GM12878 (cell line): ENCODE measurements around the gene PRKCQ. TPM values are rescaled to one million over a fixed set of nuclear protein-coding genes. Genes with fewer than 3 reads are reported as not detected.

ENCODE experiments used
- ATAC-seq: fragments of 200-7000 bp; cut with Tn5 transposase; 3 replicates; pipeline ENCODE4 v1.9.1; 2020; ENCODE audit warnings: mild to moderate bottlenecking, moderate library complexity
- BruUV-seq: library from RNA; stranded (reverse); fragments of 400-500 nt; replicated peaks from 2 replicates; lab custom pipeline; 2021; lab: Mats Ljungman, UMichigan
- CTCF ChIA-PET: fragments of 300-600 bp; sonication (Branson Sonifier 250); formaldehyde crosslinking; extraction: SDS; loops from one replicate; lab custom pipeline; 2021; ENCODE audit warnings: inconsistent platforms; lab: Yijun Ruan, JAX
- POLR2A ChIA-PET: fragments of 350-600 bp; formaldehyde crosslinking; extraction: SDS; loops from one replicate; lab custom pipeline; 2021; ENCODE audit warnings: inconsistent platforms; lab: Charles Lee
- RAD21 ChIA-PET: fragments of 300-600 bp; sonication (Branson Sonifier 250); formaldehyde crosslinking; loops from one replicate; lab custom pipeline; 2023; ENCODE audit warnings: antibody characterized with exemption; ENCODE audit not compliant: unreplicated experiment; lab: Charles Lee
- SMC1A ChIA-PET: fragments of 300-600 bp; sonication (Branson Sonifier 250); formaldehyde crosslinking; loops from one replicate; lab custom pipeline; 2023; ENCODE audit not compliant: unreplicated experiment, uncharacterized antibody; lab: Charles Lee
- DNase-seq: peaks from one replicate; pipeline ENCODE4 v3.0.0-alpha.2; 2011; ENCODE audit warnings: low read depth, low spot score
- FAIRE-seq: peaks from 3 replicates; lab custom pipeline; 2011; peaks lifted over from hg19 to GRCh38; lab: Jason Lieb, UNC
- H2AFZ ChIP-seq: 2 replicates; pipeline ENCODE4 v1.6.0; 2011; ENCODE audit warnings: low read depth, low read length, control low read depth; ENCODE audit not compliant: control insufficient read depth
- H3K27ac ChIP-seq: 2 replicates; pipeline ENCODE4 v1.5.1; 2011; ENCODE audit warnings: control low read depth; ENCODE audit not compliant: control insufficient read depth, insufficient read depth
- H3K27me3 ChIP-seq, 2 experiments: replicated peaks in 1 of 2; 2 replicates each; pipeline versions ENCODE4 v1.6.0 to v1.6.1; 2011; ENCODE audit warnings: low read length in 1 of 2; ENCODE audit not compliant: control insufficient read depth in 2 of 2, insufficient read depth in 2 of 2
- H3K36me3 ChIP-seq, 2 experiments: 2 replicates each; pipeline ENCODE4 v1.5.1; 2011; ENCODE audit warnings: low read length in 1 of 2; ENCODE audit not compliant: control insufficient read depth in 2 of 2, insufficient read depth in 2 of 2
- H3K4me1 ChIP-seq: 2 replicates; pipeline ENCODE4 v1.6.1; 2011; ENCODE audit warnings: mild to moderate bottlenecking, low read length, moderate library complexity, mixed read lengths; ENCODE audit not compliant: control insufficient read depth, insufficient read depth
- H3K4me2 ChIP-seq: 2 replicates; pipeline ENCODE4 v1.6.0; 2011; ENCODE audit warnings: control low read depth; ENCODE audit not compliant: control insufficient read depth, insufficient read depth
- H3K4me3 ChIP-seq: fragments of 200-600 bp; sonication (generic); 2 replicates; pipeline ENCODE4 v1.5.1; 2016
- H3K79me2 ChIP-seq: 2 replicates; pipeline ENCODE4 v1.6.0; 2011; ENCODE audit warnings: low read length; ENCODE audit not compliant: control insufficient read depth, insufficient read depth
- H3K9ac ChIP-seq: 2 replicates; pipeline ENCODE4 v1.8.0; 2011; ENCODE audit warnings: low read length, control low read depth, mixed read lengths; ENCODE audit not compliant: control insufficient read depth, insufficient read depth
- H3K9me3 ChIP-seq: replicated peaks from 3 replicates; pipeline ENCODE4 v1.5.1; 2011; ENCODE audit warnings: mild to moderate bottlenecking, low read length; ENCODE audit not compliant: control insufficient read depth, insufficient read depth
- H4K20me1 ChIP-seq: 2 replicates; pipeline ENCODE4 v1.6.0; 2011; ENCODE audit not compliant: control insufficient read depth, insufficient read depth
- ATF7 ChIP-seq: fragments of 450-650 bp; IDR thresholded peaks from 2 replicates; pipeline ENCODE4 v1.6.1; 2016; ENCODE audit warnings: low read depth, mild to moderate bottlenecking
- BHLHE40 ChIP-seq, 2 experiments: fragments of 450-650 bp in 1 of 2; IDR thresholded peaks; 2 replicates each; pipeline ENCODE4 v1.6.1; 2011 to 2017; ENCODE audit warnings: low read depth in 2 of 2, borderline replicate concordance in 1 of 2, improper control_type of control experiment in 1 of 2, low read length in 1 of 2, mild to moderate bottlenecking in 1 of 2
- CREB1 ChIP-seq: IDR thresholded peaks from 2 replicates; pipeline ENCODE4 v1.6.1; 2012; ENCODE audit warnings: low read depth, mild to moderate bottlenecking, inconsistent platforms
- EED ChIP-seq: sonication (generic); IDR thresholded peaks from 2 replicates; pipeline ENCODE4 v1.6.1; 2016; ENCODE audit warnings: antibody characterized with exemption, low read depth
- FOXM1 ChIP-seq: IDR thresholded peaks from 2 replicates; pipeline ENCODE4 v1.6.1; 2012; ENCODE audit warnings: low read depth, mild to moderate bottlenecking, inconsistent platforms, low read length, moderate library complexity
- GABPA ChIP-seq: IDR thresholded peaks from 2 replicates; pipeline ENCODE4 v1.6.1; 2014; ENCODE audit warnings: antibody characterized with exemption, low read depth, mild to moderate bottlenecking, inconsistent platforms
- IKZF1 ChIP-seq: fragments of 450-650 bp; conservative IDR thresholded peaks from 2 replicates; pipeline ENCODE4 v1.6.1; 2017; ENCODE audit warnings: antibody characterized with exemption, mild to moderate bottlenecking
- NFIC ChIP-seq: IDR thresholded peaks from 2 replicates; pipeline ENCODE4 v1.6.1; 2012; ENCODE audit warnings: low read depth, mild to moderate bottlenecking, inconsistent platforms, low read length, moderate library complexity
- NFYA ChIP-seq: IDR thresholded peaks from 2 replicates; pipeline ENCODE4 v1.6.1; 2011; ENCODE audit warnings: low read depth, mild to moderate bottlenecking, low read length, improper control_type of control experiment, borderline replicate concordance
- NR2C2 ChIP-seq: IDR thresholded peaks from 2 replicates; pipeline ENCODE4 v1.6.1; 2011; ENCODE audit warnings: borderline replicate concordance, low read depth; ENCODE audit not compliant: control insufficient read depth, insufficient read length
- NRF1 ChIP-seq: conservative IDR thresholded peaks from 2 replicates; pipeline ENCODE4 v1.6.1; 2011; ENCODE audit warnings: mild to moderate bottlenecking, low read depth, low read length, improper control_type of control experiment
- RAD21 ChIP-seq: IDR thresholded peaks from 2 replicates; pipeline ENCODE4 v1.6.1; 2011; ENCODE audit warnings: mild to moderate bottlenecking, low read depth, low read length, moderate library complexity; ENCODE audit not compliant: insufficient read depth
- RBBP5 ChIP-seq: fragments of 200-600 bp; sonication (generic); conservative IDR thresholded peaks from 2 replicates; pipeline ENCODE4 v1.6.1; 2016
- TCF7 ChIP-seq: IDR thresholded peaks from 2 replicates; pipeline ENCODE4 v1.6.1; 2014; ENCODE audit warnings: antibody characterized with exemption, borderline replicate concordance
- ZNF622 ChIP-seq: fragments of 450-650 bp; IDR thresholded peaks from 2 replicates; pipeline ENCODE4 v1.6.1; 2017; ENCODE audit warnings: mild to moderate bottlenecking, inconsistent platforms
- WGBS: methylation state at CpG from one replicate; pipeline ENCODE4 v1.1.6; 2016; ENCODE audit warnings: low lambda C conversion rate; ENCODE audit not compliant: insufficient replicate concordance, insufficient coverage; ENCODE audit errors: missing lambda C conversion rate; 5-methylcytosine and 5-hydroxymethylcytosine counted together
- in situ Hi-C: fragments of 300-500 bp; cut with MboI; formaldehyde crosslinking; loops from 9 replicates; pipeline ENCODE4 v1.14.3; 2018; ENCODE audit warnings: mixed read lengths
- intact Hi-C: fragments of 100-400 bp; cut with micrococcal nuclease; formaldehyde crosslinking; loops from one replicate; pipeline ENCODE4 v1.14.2; 2022; ENCODE audit not compliant: unreplicated experiment
- polyA plus RNA-seq, 11 experiments: library from polyadenylated mRNA; depleted of rRNA in 4 of 11; unstranded in 6 of 11; stranded (reverse) in 5 of 11; fragments of >200 nt; fragmentation: Nextera tagmentation in 4 of 11; fragmentation: Illumina TruSeq in 1 of 11; extraction: Ambion mirVana in 4 of 11; extraction: Trizol in 1 of 11; gene quantifications; 1 replicate in 1 of 11; 2 replicates in 10 of 11; pipeline versions ENCODE4 v1.2.1 to v1.2.3, GENCODE V29; 2011 to 2016; ENCODE audit warnings: inconsistent platforms in 2 of 11, missing spikeins in 2 of 11, low read depth in 1 of 11
- total RNA-seq, 4 experiments: library from RNA; depleted of rRNA in 3 of 4; stranded (reverse); fragments of >200 nt in 3 of 4; fragmentation: Illumina TruSeq in 1 of 4; extraction: Trizol in 1 of 4; gene quantifications; 2 replicates each; pipeline versions ENCODE4 v1.2.1 to v1.2.3, GENCODE V29; 2013 to 2021
- TF ChIP-seq, protein P1 (sequence below): IDR thresholded peaks from 2 replicates; pipeline ENCODE4 v1.6.1; 2011; ENCODE audit warnings: borderline replicate concordance, low read depth, mild to moderate bottlenecking, moderate library complexity, mixed read lengths, low read length; ENCODE audit not compliant: insufficient read depth; ENCODE audit errors: extremely low read length
- TF ChIP-seq, protein P2 (sequence below): fragments of 450-650 bp; IDR thresholded peaks from 2 replicates; pipeline ENCODE4 v1.6.1; 2018; ENCODE audit warnings: mild to moderate bottlenecking, low read depth, moderate library complexity; ENCODE audit not compliant: partially characterized antibody
- TF ChIP-seq, protein P3 (sequence below): IDR thresholded peaks from 2 replicates; pipeline ENCODE4 v1.6.1; 2011; ENCODE audit warnings: borderline replicate concordance, low read depth, mild to moderate bottlenecking, moderate library complexity, low read length; ENCODE audit not compliant: insufficient read depth, poor library complexity, severe bottlenecking

The PRKCQ gene
- total and polyA plus RNA-seq, 10 of the 15 experiments (the other 5 are each of a cell fraction or from before 2014, with no cell fraction given) = 0.26 to 8.9 (median 0.98) TPM

DNA sequence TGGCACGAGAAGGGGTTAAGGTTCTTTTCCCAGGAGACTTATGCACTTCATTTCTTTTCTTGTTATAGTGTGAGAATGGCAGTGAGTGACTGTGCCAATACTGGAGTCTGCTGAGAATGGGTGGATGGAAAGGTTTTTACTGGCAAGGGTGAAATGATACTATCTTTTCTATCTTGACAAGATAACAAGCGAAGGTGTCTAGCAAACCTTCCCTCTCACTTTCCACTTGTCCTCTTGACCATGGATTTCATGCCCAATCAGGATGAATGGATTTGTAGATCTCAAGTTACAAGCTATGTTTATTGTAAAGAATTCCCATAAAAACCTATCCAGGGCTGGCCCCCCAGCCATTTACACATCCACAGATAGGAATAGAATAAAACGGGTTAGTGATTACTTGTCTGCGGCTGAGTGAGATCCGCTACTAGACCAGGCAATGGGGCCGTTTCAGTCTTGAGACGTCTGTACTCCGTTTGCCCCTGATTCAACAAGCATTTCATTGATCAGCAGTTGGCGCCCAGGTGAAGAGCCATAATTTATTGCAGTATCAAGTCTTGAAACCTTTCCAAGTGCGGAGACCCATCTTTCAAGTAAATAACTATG is 152.6 kb downstream of the PRKCQ start:
- Histone ChIP-seq H3K9ac (no peak overlapping the region), H3K4me2 (no peak overlapping the region), H3K36me3 (no peaks in the 10 kb centered on the region; a peak in 1 of 4 replicates), H2AFZ (no peak overlapping the region), H3K79me2 (no peaks in the 10 kb centered on the region), H3K9me3 (no peaks in the 10 kb centered on the region), H3K4me1 (no peaks in the 10 kb centered on the region), H3K4me3 (no peak overlapping the region), H3K27me3 (peaks cover 2 to 3% of the 10 kb centered on the region in 2 experiments; a peak in 3 of 4 replicates), H3K27ac (no peak overlapping the region), H4K20me1 (no peaks in the 10 kb centered on the region)
- intact Hi-C loops = no loop called here
- SMC1A ChIA-PET = no interaction called here
- ATAC-seq (no peak), FAIRE-seq (no peak), DNase-seq (no peak)
- in situ Hi-C loops = loop anchor here (5.0 to 25.0 kb wide), 2 partner anchors 245 to 435 kb away; no protein-coding TSS in a partner anchor
- RAD21 ChIA-PET = no interaction called here
- CTCF ChIA-PET = interaction anchor here (0.6 to 1.5 kb wide), 3 partner anchors 26 to 240 kb away, joined by 3 to 4 read pairs (median 3); no protein-coding TSS in a partner anchor
- POLR2A ChIA-PET = no interaction called here
- no TSS peak for BruUV-seq
- 24% methylated on average over 10 of the region's 10 CpGs for WGBS
- TF ChIP-seq RBBP5 = no peak
- TF ChIP-seq IKZF1 = no peak
- no peak for TF ChIP-seq EED
- TF ChIP-seq, protein P1, sequence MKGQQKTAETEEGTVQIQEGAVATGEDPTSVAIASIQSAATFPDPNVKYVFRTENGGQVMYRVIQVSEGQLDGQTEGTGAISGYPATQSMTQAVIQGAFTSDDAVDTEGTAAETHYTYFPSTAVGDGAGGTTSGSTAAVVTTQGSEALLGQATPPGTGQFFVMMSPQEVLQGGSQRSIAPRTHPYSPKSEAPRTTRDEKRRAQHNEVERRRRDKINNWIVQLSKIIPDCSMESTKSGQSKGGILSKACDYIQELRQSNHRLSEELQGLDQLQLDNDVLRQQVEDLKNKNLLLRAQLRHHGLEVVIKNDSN = no peak
- TF ChIP-seq NRF1 = no peak
- no peak for TF ChIP-seq TCF7
- no peak for TF ChIP-seq FOXM1
- no peak for TF ChIP-seq NFYA
- TF ChIP-seq, protein P2, sequence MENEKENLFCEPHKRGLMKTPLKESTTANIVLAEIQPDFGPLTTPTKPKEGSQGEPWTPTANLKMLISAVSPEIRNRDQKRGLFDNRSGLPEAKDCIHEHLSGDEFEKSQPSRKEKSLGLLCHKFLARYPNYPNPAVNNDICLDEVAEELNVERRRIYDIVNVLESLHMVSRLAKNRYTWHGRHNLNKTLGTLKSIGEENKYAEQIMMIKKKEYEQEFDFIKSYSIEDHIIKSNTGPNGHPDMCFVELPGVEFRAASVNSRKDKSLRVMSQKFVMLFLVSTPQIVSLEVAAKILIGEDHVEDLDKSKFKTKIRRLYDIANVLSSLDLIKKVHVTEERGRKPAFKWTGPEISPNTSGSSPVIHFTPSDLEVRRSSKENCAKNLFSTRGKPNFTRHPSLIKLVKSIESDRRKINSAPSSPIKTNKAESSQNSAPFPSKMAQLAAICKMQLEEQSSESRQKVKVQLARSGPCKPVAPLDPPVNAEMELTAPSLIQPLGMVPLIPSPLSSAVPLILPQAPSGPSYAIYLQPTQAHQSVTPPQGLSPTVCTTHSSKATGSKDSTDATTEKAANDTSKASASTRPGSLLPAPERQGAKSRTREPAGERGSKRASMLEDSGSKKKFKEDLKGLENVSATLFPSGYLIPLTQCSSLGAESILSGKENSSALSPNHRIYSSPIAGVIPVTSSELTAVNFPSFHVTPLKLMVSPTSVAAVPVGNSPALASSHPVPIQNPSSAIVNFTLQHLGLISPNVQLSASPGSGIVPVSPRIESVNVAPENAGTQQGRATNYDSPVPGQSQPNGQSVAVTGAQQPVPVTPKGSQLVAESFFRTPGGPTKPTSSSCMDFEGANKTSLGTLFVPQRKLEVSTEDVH = no peak
- no peak for TF ChIP-seq BHLHE40 (IDR thresholded peaks at IDR 0.05; ENCODE audit: borderline replicate concordance in 1 of 2, low read depth in 2 of 2, low read length in 1 of 2)
- TF ChIP-seq NFIC = no peak
- no peak for TF ChIP-seq ATF7
- TF ChIP-seq, protein P3, sequence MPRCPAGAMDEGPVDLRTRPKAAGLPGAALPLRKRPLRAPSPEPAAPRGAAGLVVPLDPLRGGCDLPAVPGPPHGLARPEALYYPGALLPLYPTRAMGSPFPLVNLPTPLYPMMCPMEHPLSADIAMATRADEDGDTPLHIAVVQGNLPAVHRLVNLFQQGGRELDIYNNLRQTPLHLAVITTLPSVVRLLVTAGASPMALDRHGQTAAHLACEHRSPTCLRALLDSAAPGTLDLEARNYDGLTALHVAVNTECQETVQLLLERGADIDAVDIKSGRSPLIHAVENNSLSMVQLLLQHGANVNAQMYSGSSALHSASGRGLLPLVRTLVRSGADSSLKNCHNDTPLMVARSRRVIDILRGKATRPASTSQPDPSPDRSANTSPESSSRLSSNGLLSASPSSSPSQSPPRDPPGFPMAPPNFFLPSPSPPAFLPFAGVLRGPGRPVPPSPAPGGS = no peak
- TF ChIP-seq CREB1 = no peak
- TF ChIP-seq GABPA = no peak
- no peak for TF ChIP-seq RAD21
- TF ChIP-seq ZNF622 = no peak
- no peak for TF ChIP-seq NR2C2
